ENCODE measurements around the gene CCNB1IP1.

DNA sequence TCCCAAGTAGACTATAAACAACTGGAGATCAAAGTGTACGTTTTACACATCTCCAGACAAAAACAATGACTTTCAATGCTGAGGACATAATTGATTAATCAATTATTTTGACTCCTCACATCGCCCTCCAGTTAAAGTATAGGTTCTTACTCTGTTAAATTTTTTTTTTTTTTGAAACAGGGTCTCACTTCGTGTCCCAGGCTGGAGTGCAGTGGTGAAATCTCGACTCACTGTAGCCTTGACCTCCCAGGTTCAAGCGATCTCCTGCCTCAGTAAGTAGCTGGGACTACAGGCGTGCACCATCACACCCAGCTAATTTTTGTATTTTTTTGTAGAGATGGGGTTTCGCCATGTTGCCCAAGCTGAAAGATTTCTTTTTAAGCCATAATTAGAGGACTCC is 938 bp upstream of the CCNB1IP1 start:
- TF ChIP-seq, protein P1, sequence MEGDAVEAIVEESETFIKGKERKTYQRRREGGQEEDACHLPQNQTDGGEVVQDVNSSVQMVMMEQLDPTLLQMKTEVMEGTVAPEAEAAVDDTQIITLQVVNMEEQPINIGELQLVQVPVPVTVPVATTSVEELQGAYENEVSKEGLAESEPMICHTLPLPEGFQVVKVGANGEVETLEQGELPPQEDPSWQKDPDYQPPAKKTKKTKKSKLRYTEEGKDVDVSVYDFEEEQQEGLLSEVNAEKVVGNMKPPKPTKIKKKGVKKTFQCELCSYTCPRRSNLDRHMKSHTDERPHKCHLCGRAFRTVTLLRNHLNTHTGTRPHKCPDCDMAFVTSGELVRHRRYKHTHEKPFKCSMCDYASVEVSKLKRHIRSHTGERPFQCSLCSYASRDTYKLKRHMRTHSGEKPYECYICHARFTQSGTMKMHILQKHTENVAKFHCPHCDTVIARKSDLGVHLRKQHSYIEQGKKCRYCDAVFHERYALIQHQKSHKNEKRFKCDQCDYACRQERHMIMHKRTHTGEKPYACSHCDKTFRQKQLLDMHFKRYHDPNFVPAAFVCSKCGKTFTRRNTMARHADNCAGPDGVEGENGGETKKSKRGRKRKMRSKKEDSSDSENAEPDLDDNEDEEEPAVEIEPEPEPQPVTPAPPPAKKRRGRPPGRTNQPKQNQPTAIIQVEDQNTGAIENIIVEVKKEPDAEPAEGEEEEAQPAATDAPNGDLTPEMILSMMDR (IDR thresholded peaks at IDR 0.05; ENCODE audit: low read length): no peak
- TF ChIP-seq EZH2phosphoT487 (IDR thresholded peaks at IDR 0.05; ENCODE audit: low read length) (no peak), EZH2 (optimal IDR thresholded peaks at IDR 0.05; ENCODE audit: low read depth, low read length) (no peak)
